Esophagus muscularis mucosa (tissue), 4 donors: ENCODE measurements around the gene USP13. TPM values are rescaled to one million over a fixed set of nuclear protein-coding genes. Genes with fewer than 3 reads are reported as not detected.
A peak's percentile ranks its signal among the peaks of the same experiment; 100 is the strongest.
"Not testable (repeated sequence)": the region's sequence is repeated elsewhere in the genome, so short reads cannot be mapped to it uniquely, and the experiment has no call there.

Experiments
- DNase-seq: peaks from one replicate; pipeline ENCODE4 v3.0.0-alpha.2; 2017; ENCODE audit errors: extremely low spot score
- H3K27ac ChIP-seq, 4 donors: fragments of 200-600 bp; sonication (generic); replicated peaks in 1 of 4; 1 replicate in 3 of 4; 2 replicates in 1 of 4; pipeline ENCODE4 v1.5.1; 2016 to 2019; ENCODE audit warnings: mild to moderate bottlenecking in 1 of 4
- H3K27me3 ChIP-seq, 4 donors: fragments of 200-600 bp; sonication (generic); one replicate each; pipeline versions ENCODE4 v1.5.1 to v1.6.0; 2016 to 2019
- H3K36me3 ChIP-seq, 4 donors: fragments of 200-600 bp; sonication (generic); one replicate each; pipeline ENCODE4 v1.5.1; 2016 to 2019
- H3K4me1 ChIP-seq, 4 donors: fragments of 200-600 bp; sonication (generic); one replicate each; pipeline ENCODE4 v1.5.1; 2016 to 2019
- H3K4me3 ChIP-seq, 4 donors: fragments of 200-600 bp; sonication (generic); 1 replicate in 2 of 4; 2 replicates in 2 of 4; pipeline ENCODE4 v1.5.1; 2016 to 2019; ENCODE audit warnings: mild to moderate bottlenecking in 4 of 4, moderate library complexity in 1 of 4
- H3K9me3 ChIP-seq, 4 donors: fragments of 200-600 bp; sonication (generic); 1 replicate in 3 of 4; 2 replicates in 1 of 4; pipeline ENCODE4 v1.5.1; 2016 to 2019
- CTCF ChIP-seq, 3 experiments: fragments of 200-600 bp in 2 of 3; fragments of 450-650 bp in 1 of 3; sonication (generic) in 2 of 3; IDR thresholded peaks; one replicate each; pipeline ENCODE4 v1.5.1; 2017 to 2019; ENCODE audit warnings: antibody characterized with exemption in 3 of 3, mild to moderate bottlenecking in 2 of 3, moderate library complexity in 1 of 3
- EP300 ChIP-seq: sonication (generic); formaldehyde crosslinking; IDR thresholded peaks from one replicate; pipeline ENCODE4 v1.6.1; 2017; ENCODE audit warnings: antibody characterized with exemption
- POLR2A ChIP-seq: fragments of 450-650 bp; IDR thresholded peaks from one replicate; pipeline ENCODE4 v1.6.1; 2017; ENCODE audit warnings: antibody characterized with exemption, moderate library complexity, mild to moderate bottlenecking, low read depth
- POLR2AphosphoS5 ChIP-seq, 2 donors: sonication (generic); formaldehyde crosslinking; IDR thresholded peaks; one replicate each; pipeline ENCODE4 v1.6.1; 2017; ENCODE audit warnings: antibody characterized with exemption in 2 of 2
- WGBS: methylation state at CpG from one replicate; pipeline ENCODE4 v1.1.5; 2018; 5-methylcytosine and 5-hydroxymethylcytosine counted together
- intact Hi-C: fragments of 100-400 bp; cut with DNase I; formaldehyde crosslinking; loops from one replicate; pipeline ENCODE4 v1.15.1; 2023
- total RNA-seq, 4 donors: library from RNA; depleted of rRNA; stranded (reverse); fragments of >200 nt; gene quantifications; one replicate each; pipeline versions ENCODE4 v1.1.0 to v1.2.1, GENCODE V29; 2016

USP13 gene
- total RNA-seq, 4 donors from 2014 or later = 8.7 to 15.1 (median 11.9) TPM

DNA sequence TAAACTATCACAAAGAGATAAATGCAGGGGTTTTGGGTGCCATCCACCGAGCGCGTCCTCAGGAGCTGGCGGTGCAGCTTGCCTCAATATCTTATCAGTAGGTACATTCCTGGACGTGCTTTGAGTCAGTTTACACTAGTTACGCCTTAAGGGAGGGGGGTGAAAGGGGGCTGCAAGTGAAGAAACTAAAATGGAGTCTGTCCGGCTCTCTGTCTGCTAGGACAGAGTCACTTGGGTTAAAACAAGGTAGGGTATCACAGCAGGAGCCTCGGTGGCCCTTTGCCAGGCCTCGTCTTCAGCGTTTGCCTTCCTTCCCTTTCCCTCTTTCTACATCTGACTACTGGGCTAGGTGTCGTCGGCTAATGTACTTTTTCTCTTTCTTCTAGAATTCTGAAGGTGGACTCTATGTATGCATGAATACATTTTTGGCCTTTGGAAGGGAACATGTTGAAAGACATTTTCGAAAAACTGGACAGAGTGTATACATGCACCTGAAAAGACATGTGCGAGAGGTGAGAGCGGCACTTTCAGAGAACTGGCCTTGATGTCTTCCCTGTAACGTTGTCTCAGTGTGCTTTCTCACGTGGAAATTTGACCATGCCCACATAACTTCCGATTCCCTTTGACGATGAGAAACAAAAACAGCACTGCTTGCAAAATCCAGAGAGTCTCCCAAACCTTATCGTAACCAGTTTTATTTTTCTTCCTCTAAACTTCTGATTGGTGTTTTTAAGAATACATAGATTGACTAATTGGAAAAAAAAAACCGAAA lies 28.8 kb downstream of the USP13 start:
- TF ChIP-seq EP300 (no peak), POLR2A (no peak), POLR2AphosphoS5 (IDR thresholded peaks at IDR 0.05) (no peak), CTCF (IDR thresholded peaks at IDR 0.05) (no peak)
- WGBS = 76% methylated on average over 21 of the region's 21 CpGs
- DNase-seq = peak; percentile 53
- no peak overlapping the region for H3K4me3 ChIP-seq
- intact Hi-C loops = no loop called here
- H3K27me3 ChIP-seq = no peaks in the 10 kb centered on the region
- H3K36me3 ChIP-seq = peaks cover 0 to 17% (median 2%) of the 10 kb centered on the region in 4 donors
- H3K9me3 ChIP-seq = no peaks in the 10 kb centered on the region
- H3K27ac ChIP-seq = no peak overlapping the region
- H3K4me1 ChIP-seq = peaks cover 0 to 16% (median 13%) of the 10 kb centered on the region in 4 donors

- 68% methylated on average over 4 of the region's 4 CpGs for WGBS
- intact Hi-C loops = no loop called here
- H3K9me3 ChIP-seq = no peaks in the 10 kb centered on the region
- DNase-seq = no peak
- H3K4me1 ChIP-seq = peaks cover 0 to 16% (median 13%) of the 10 kb centered on the region in 4 donors
- H3K27me3 ChIP-seq = no peaks in the 10 kb centered on the region
- peaks cover 0 to 17% (median 2%) of the 10 kb centered on the region in 4 donors for H3K36me3 ChIP-seq
- no peak overlapping the region for H3K4me3 ChIP-seq
- no peak overlapping the region for H3K27ac ChIP-seq
- no peak for TF ChIP-seq POLR2AphosphoS5 (IDR thresholded peaks at IDR 0.05)
- TF ChIP-seq EP300 = no peak
- no peak for TF ChIP-seq POLR2A
- TF ChIP-seq CTCF (IDR thresholded peaks at IDR 0.05) = no peak
Measured at GRCh38 chr3:179682426-179683080, 29.7 kb downstream of the USP13 start.

DNA sequence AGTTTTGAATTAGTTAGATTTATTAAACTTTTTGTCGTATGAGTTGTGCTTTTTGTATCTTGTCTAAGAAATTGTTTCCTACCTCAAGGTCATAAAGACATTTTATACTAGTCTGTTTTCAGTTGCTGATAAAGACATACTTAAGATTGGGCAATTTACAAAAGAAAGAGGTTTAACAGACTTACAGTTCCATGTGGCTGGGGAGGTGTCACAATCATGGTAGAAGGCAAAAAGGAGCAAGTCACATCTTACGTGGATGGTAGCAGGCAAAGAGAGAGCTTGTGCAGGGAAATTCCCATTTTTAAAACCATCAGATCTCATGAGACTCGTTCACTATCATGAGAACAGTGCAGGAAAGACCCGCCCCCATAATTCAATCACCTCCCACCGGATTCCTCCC lies 30.4 kb downstream of the USP13 start:
- WGBS = 89% methylated on average over 5 of the region's 5 CpGs
- H3K27ac ChIP-seq, intact Hi-C loops: not testable (repeated sequence)

DNA sequence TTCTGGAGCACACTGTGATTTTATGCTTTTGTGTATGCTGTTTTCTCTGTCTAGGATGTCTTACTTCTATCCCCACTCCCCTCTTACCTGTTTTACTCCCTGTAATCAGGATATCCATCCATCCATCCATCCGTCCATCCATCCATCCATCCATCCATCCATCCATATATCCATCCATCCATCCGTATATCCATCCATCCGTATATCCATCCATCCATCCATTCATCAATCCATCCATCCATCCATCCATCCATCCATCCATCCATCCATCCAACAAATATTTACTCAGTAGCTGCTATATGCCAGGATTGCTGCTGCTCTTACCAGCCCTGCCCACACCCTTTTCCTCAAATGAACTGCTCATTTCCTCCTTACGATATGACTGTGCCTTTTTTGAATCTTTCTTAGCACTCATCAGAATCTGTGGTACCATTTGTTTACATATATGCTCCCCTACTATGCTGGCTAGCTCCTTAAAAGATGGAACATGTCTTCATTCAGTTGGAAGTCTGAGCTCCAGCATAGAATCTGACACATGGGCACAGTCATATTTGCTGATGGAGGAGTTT lies 35.2 kb downstream of the USP13 start:
- no peak overlapping the region for H3K4me3 ChIP-seq
- no peaks in the 10 kb centered on the region for H3K9me3 ChIP-seq
- intact Hi-C loops = no loop called here
- peaks cover 0 to 32% (median 7%) of the 10 kb centered on the region in 4 donors for H3K36me3 ChIP-seq
- peak; percentile 17 for DNase-seq
- 91% methylated on average over 4 of the region's 4 CpGs for WGBS
- no peak for TF ChIP-seq POLR2A
- TF ChIP-seq POLR2AphosphoS5 (IDR thresholded peaks at IDR 0.05) = no peak
- TF ChIP-seq EP300 = no peak
- peaks cover 0 to 4% (median 0%) of the 10 kb centered on the region in 4 donors for H3K4me1 ChIP-seq
- no peak overlapping the region for H3K27ac ChIP-seq
- no peaks in the 10 kb centered on the region for H3K27me3 ChIP-seq

More for the DNA sequence above, 30.4 kb downstream of the USP13 start:
- H3K9me3 ChIP-seq, H3K4me3 ChIP-seq, H3K27me3 ChIP-seq, DNase-seq: not testable (repeated sequence)
- H3K36me3 ChIP-seq = peaks cover 0 to 17% (median 2%) of the 10 kb centered on the region in 4 donors
- H3K4me1 ChIP-seq = peaks cover 0 to 13% (median 12%) of the 10 kb centered on the region in 4 donors

- Histone ChIP-seq H3K9me3 (no peaks in the 10 kb centered on the region), H3K4me1 (no peaks in the 10 kb centered on the region), H3K4me3 (no peak overlapping the region), H3K27ac (no peak overlapping the region), H3K27me3 (no peaks in the 10 kb centered on the region), H3K36me3 (peaks cover 0 to 35% (median 7%) of the 10 kb centered on the region in 4 donors)
- TF ChIP-seq CTCF (IDR thresholded peaks at IDR 0.05) (no peak), POLR2AphosphoS5 (IDR thresholded peaks at IDR 0.05) (no peak), EP300 (no peak), POLR2A (no peak)
- peak; percentile 7 for DNase-seq
- 96% methylated on average over 4 of the region's 4 CpGs for WGBS
- intact Hi-C loops = no loop called here
Measured at GRCh38 chr3:179688850-179689249, 36.0 kb downstream of the USP13 start.
